H1 (cell line): ENCODE measurements around the gene OGT. TPM values are rescaled to one million over a fixed set of nuclear protein-coding genes. Genes with fewer than 3 reads are reported as not detected.

ENCODE experiments used
- CTCF ChIA-PET: fragments of 300-600 bp; sonication (Branson Sonifier 250); formaldehyde crosslinking; loops from one replicate; lab custom pipeline; 2021; ENCODE audit not compliant: partially characterized antibody; lab: Charles Lee
- POLR2A ChIA-PET: fragments of 300-600 bp; sonication (Branson Sonifier 250); formaldehyde crosslinking; loops from one replicate; lab custom pipeline; 2021; ENCODE audit warnings: inconsistent platforms; ENCODE audit not compliant: partially characterized antibody; lab: Charles Lee
- DNase-seq, 2 experiments: peaks; one replicate each; pipeline versions ENCODE4 v3.0.0 to v3.0.0-alpha.2; 2010 to 2022; ENCODE audit warnings: low spot score in 2 of 2, low read depth in 1 of 2, mixed read lengths in 1 of 2
- FAIRE-seq: peaks from 2 replicates; lab custom pipeline; 2011; peaks lifted over from hg19 to GRCh38; lab: Jason Lieb, UNC
- H2AFZ ChIP-seq: 2 replicates; pipeline ENCODE4 v1.8.1; 2012; ENCODE audit warnings: low read length, inconsistent platforms
- H2AK5ac ChIP-seq: 2 replicates; pipeline ENCODE4 v1.6.1; 2013; ENCODE audit warnings: low read depth, low read length
- H2BK120ac ChIP-seq: replicated peaks from 2 replicates; pipeline ENCODE3; 2013; ENCODE audit warnings: low read depth, low read length, inconsistent platforms
- H2BK12ac ChIP-seq: 2 replicates; pipeline ENCODE4 v1.6.1; 2013; ENCODE audit warnings: low read depth, low read length
- H2BK15ac ChIP-seq: 2 replicates; pipeline ENCODE4 v1.6.1; 2013; ENCODE audit warnings: low read length
- H2BK20ac ChIP-seq: 2 replicates; pipeline ENCODE4 v1.6.1; 2013; ENCODE audit warnings: low read length
- H2BK5ac ChIP-seq: 2 replicates; pipeline ENCODE4 v1.6.1; 2013; ENCODE audit warnings: low read depth, low read length
- H3K14ac ChIP-seq: 2 replicates; pipeline ENCODE4 v1.6.1; 2013; ENCODE audit warnings: inconsistent platforms; ENCODE audit not compliant: insufficient read length
- H3K18ac ChIP-seq: 2 replicates; pipeline ENCODE4 v1.6.1; 2013; ENCODE audit warnings: low read length; ENCODE audit errors: extremely low read depth
- H3K23ac ChIP-seq: 2 replicates; pipeline ENCODE4 v1.6.1; 2013; ENCODE audit warnings: inconsistent platforms; ENCODE audit not compliant: insufficient read length
- H3K23me2 ChIP-seq: 2 replicates; pipeline ENCODE4 v1.6.1; 2013; ENCODE audit warnings: low read depth, low read length
- H3K27ac ChIP-seq: 2 replicates; pipeline ENCODE4 v1.6.1; 2011; ENCODE audit warnings: low read depth, low read length, inconsistent platforms
- H3K27me3 ChIP-seq, 4 experiments: replicated peaks in 1 of 4; 1 replicate in 1 of 4; 2 replicates in 3 of 4; pipeline versions ENCODE4 v1.6.1 to v1.8.1; 2011 to 2013; ENCODE audit warnings: low read length in 3 of 4, mild to moderate bottlenecking in 3 of 4, inconsistent platforms in 2 of 4, mixed read lengths in 2 of 4, moderate library complexity in 1 of 4; ENCODE audit not compliant: control insufficient read depth in 3 of 4, insufficient read depth in 3 of 4; ENCODE audit errors: extremely low read depth in 1 of 4
- H3K36me3 ChIP-seq, 4 experiments: 2 replicates each; pipeline versions ENCODE4 v1.6.1 to v1.8.1; 2011 to 2013; ENCODE audit warnings: mild to moderate bottlenecking in 4 of 4, low read length in 3 of 4, moderate library complexity in 2 of 4, control low read depth in 1 of 4, inconsistent platforms in 1 of 4; ENCODE audit not compliant: insufficient read depth in 4 of 4, control insufficient read depth in 2 of 4
- H3K4ac ChIP-seq: replicated peaks from 2 replicates; pipeline ENCODE3; 2013; ENCODE audit warnings: low read length, low read depth, mixed read lengths, inconsistent platforms; ENCODE audit not compliant: insufficient read length
- H3K4me1 ChIP-seq, 4 experiments: replicated peaks in 1 of 4; 1 replicate in 1 of 4; 2 replicates in 3 of 4; pipeline versions ENCODE4 v1.6.1 to v1.8.1; 2011 to 2013; ENCODE audit warnings: low read length in 3 of 4, inconsistent platforms in 2 of 4, mixed read lengths in 1 of 4; ENCODE audit not compliant: insufficient read depth in 4 of 4, control insufficient read depth in 3 of 4
- H3K4me2 ChIP-seq, 2 experiments: 2 replicates each; pipeline versions ENCODE4 v1.6.1 to v1.8.1; 2011 to 2013; ENCODE audit warnings: low read depth in 2 of 2, low read length in 2 of 2, control low read depth in 1 of 2, inconsistent platforms in 1 of 2, mild to moderate bottlenecking in 1 of 2; ENCODE audit not compliant: insufficient read depth in 1 of 2
- H3K4me3 ChIP-seq, 4 experiments: fragments of 200-600, 300-600 bp in 1 of 4; sonication (generic), shearing (Covaris generic), sonication (Bioruptor Twin) in 1 of 4; 2 replicates each; pipeline versions ENCODE4 v1.5.1 to v1.8.1; 2011 to 2016; ENCODE audit warnings: low read length in 4 of 4, low read depth in 3 of 4, control low read depth in 2 of 4, inconsistent platforms in 2 of 4, mild to moderate bottlenecking in 2 of 4, mixed read lengths in 1 of 4, moderate library complexity in 1 of 4; ENCODE audit not compliant: insufficient read depth in 2 of 4; ENCODE audit errors: extremely low read depth in 1 of 4
- H3K56ac ChIP-seq: replicated peaks from 2 replicates; pipeline ENCODE3; 2013; ENCODE audit warnings: low read depth, mild to moderate bottlenecking, mixed read lengths, low read length, inconsistent platforms; ENCODE audit not compliant: insufficient read length
- H3K79me1 ChIP-seq: 2 replicates; pipeline ENCODE4 v1.6.1; 2013; ENCODE audit warnings: low read depth, low read length, control low read depth
- H3K79me2 ChIP-seq, 2 experiments: 2 replicates each; pipeline versions ENCODE4 v1.6.1 to v1.8.1; 2012 to 2013; ENCODE audit warnings: low read length in 2 of 2, mild to moderate bottlenecking in 2 of 2, inconsistent platforms in 1 of 2; ENCODE audit not compliant: insufficient read depth in 2 of 2, control insufficient read depth in 1 of 2
- H3K9ac ChIP-seq, 4 experiments: replicated peaks in 1 of 4; 1 replicate in 1 of 4; 2 replicates in 3 of 4; pipeline versions ENCODE4 v1.6.1 to v1.8.1; 2011 to 2013; ENCODE audit warnings: low read depth in 3 of 4, low read length in 3 of 4, control low read depth in 2 of 4, mild to moderate bottlenecking in 2 of 4, moderate library complexity in 2 of 4, inconsistent platforms in 1 of 4; ENCODE audit errors: extremely low read depth in 1 of 4
- H3K9me3 ChIP-seq, 2 experiments: 2 replicates each; pipeline versions ENCODE4 v1.6.1 to v1.8.1; 2012 to 2013; ENCODE audit warnings: mild to moderate bottlenecking in 2 of 2, moderate library complexity in 2 of 2, control low read depth in 1 of 2, inconsistent platforms in 1 of 2, low read depth in 1 of 2, low read length in 1 of 2, mixed read lengths in 1 of 2; ENCODE audit not compliant: insufficient read depth in 2 of 2
- H4K20me1 ChIP-seq, 2 experiments: replicated peaks in 1 of 2; 2 replicates each; pipeline versions ENCODE3 to v1.8.1; 2011 to 2013; ENCODE audit warnings: inconsistent platforms in 2 of 2, low read length in 2 of 2, mild to moderate bottlenecking in 1 of 2; ENCODE audit not compliant: insufficient read depth in 2 of 2, control insufficient read depth in 1 of 2
- H4K5ac ChIP-seq: 2 replicates; pipeline ENCODE4 v1.6.1; 2013; ENCODE audit warnings: low read length, low read depth, mixed read lengths, inconsistent platforms; ENCODE audit not compliant: insufficient read length
- H4K8ac ChIP-seq: 2 replicates; pipeline ENCODE4 v1.8.0; 2013; ENCODE audit warnings: mild to moderate bottlenecking, moderate library complexity, low read length, inconsistent platforms; ENCODE audit not compliant: insufficient read depth; ENCODE audit errors: extremely low read depth
- H4K91ac ChIP-seq: replicated peaks from 2 replicates; pipeline ENCODE3; 2013; ENCODE audit warnings: low read length, mixed read lengths, inconsistent platforms; ENCODE audit not compliant: insufficient read length
- CEBPB ChIP-seq: IDR thresholded peaks from 2 replicates; pipeline ENCODE4 v1.6.1; 2012; ENCODE audit warnings: low read depth, low read length
- EGR1 ChIP-seq: IDR thresholded peaks from 2 replicates; pipeline ENCODE4 v1.6.1; 2011; ENCODE audit warnings: low read depth, low read length, borderline replicate concordance
- EP300 ChIP-seq, 2 experiments: IDR thresholded peaks; 1 replicate in 1 of 2; 2 replicates in 1 of 2; pipeline ENCODE4 v1.6.1; 2011 to 2012; ENCODE audit warnings: low read depth in 2 of 2, low read length in 2 of 2, mild to moderate bottlenecking in 2 of 2, borderline replicate concordance in 1 of 2, inconsistent platforms in 1 of 2, moderate library complexity in 1 of 2
- GABPA ChIP-seq: IDR thresholded peaks from 2 replicates; pipeline ENCODE4 v1.6.1; 2011; ENCODE audit warnings: mild to moderate bottlenecking, low read length, moderate library complexity, borderline replicate concordance; ENCODE audit not compliant: insufficient read depth
- KDM4A ChIP-seq: IDR thresholded peaks from one replicate; pipeline ENCODE4 v1.7.1; 2012; ENCODE audit warnings: low read depth, mild to moderate bottlenecking, moderate library complexity, low read length, inconsistent platforms; ENCODE audit not compliant: severe bottlenecking
- KDM5A ChIP-seq: fragments of 200-600 bp; IDR thresholded peaks from 2 replicates; pipeline ENCODE4 v1.7.1; 2012; ENCODE audit warnings: mild to moderate bottlenecking, low read length, inconsistent platforms, mixed read lengths
- MAFK ChIP-seq: IDR thresholded peaks from 2 replicates; pipeline ENCODE4 v1.6.1; 2012; ENCODE audit warnings: low read depth, mild to moderate bottlenecking, improper control_type of control experiment, low read length
- TAF1 ChIP-seq: IDR thresholded peaks from 2 replicates; pipeline ENCODE4 v1.6.1; 2011; ENCODE audit warnings: mild to moderate bottlenecking, low read depth, low read length
- USF2 ChIP-seq: IDR thresholded peaks from 2 replicates; pipeline ENCODE4 v1.6.1; 2011; ENCODE audit warnings: low read length, improper control_type of control experiment
- WGBS, 2 experiments: shearing (Covaris generic) in 1 of 2; methylation state at CpG; one replicate each; pipeline versions ENCODE4 v1.1.6 to v1.1.7; 2013 to 2015; ENCODE audit warnings: low lambda C conversion rate in 2 of 2, mixed read lengths in 2 of 2, inconsistent platforms in 1 of 2, low coverage in 1 of 2, missing lambda C conversion rate in 1 of 2; ENCODE audit not compliant: insufficient replicate concordance in 2 of 2, insufficient coverage in 1 of 2, insufficient read length in 1 of 2; ENCODE audit errors: extremely low coverage in 1 of 2, missing lambda C conversion rate in 1 of 2; 5-methylcytosine and 5-hydroxymethylcytosine counted together
- polyA plus RNA-seq, 7 experiments: library from polyadenylated mRNA; depleted of rRNA in 3 of 7; stranded (reverse) in 5 of 7; unstranded in 2 of 7; fragments of >200 nt in 5 of 7; fragments of 200-250 nt in 2 of 7; gene quantifications; 1 replicate in 5 of 7; 2 replicates in 1 of 7; 4 replicates in 1 of 7; pipeline versions ENCODE4 v1.2.1 to v1.2.3, GENCODE V29; 2011 to 2013; ENCODE audit warnings: missing spikeins in 2 of 7, mixed read lengths in 2 of 7
- total RNA-seq: library from RNA; stranded (reverse); fragmentation: NEBNext Ultra II Directional; extraction: Animal tissue kit (Norgen Biotek cat#: 25700); gene quantifications from 2 replicates; pipeline ENCODE4 v1.2.1, GENCODE V29; 2021

Gene OGT
- total and polyA plus RNA-seq, 2 of the 8 experiments (the other 6 are each of a cell fraction or from before 2014, with no cell fraction given), result 130 to 169 TPM

DNA sequence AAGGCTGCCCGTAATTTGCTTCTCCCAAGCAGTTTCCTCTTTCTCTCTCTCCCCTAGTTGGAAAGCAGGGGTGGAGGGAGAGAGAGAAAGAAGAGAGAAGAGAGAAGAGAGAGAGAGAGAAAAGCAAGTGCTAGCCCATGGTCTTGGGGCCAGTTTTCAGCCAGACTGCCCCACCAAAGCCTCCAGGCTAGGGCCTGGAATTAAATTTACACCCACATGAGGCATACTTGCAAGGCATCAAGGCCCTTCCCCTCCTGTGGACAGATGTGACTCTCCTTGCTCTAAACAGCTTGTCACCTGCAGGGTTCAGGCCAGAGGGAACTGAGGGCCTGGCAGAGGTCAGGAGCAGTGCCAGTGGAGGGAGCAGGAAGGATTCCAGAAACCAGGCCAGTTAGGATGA is 87.1 kb downstream of the OGT start:
- peaks cover 0 to 5% (median 0%) of the 10 kb centered on the region in 4 experiments; a peak in 1 of 7 replicates for H3K4me1 ChIP-seq
- no peak overlapping the region for H3K18ac ChIP-seq
- H3K56ac ChIP-seq, result no peak overlapping the region
- no peak overlapping the region for H4K5ac ChIP-seq
- no peak overlapping the region for H3K23ac ChIP-seq
- TF ChIP-seq GABPA (no peak), USF2 (no peak), EP300 (IDR thresholded peaks at IDR 0.05; ENCODE audit: borderline replicate concordance in 1 of 2, low read depth in 2 of 2, low read length in 2 of 2) (no peak), MAFK (no peak), EGR1 (no peak), KDM4A (no peak), TAF1 (no peak), CEBPB (no peak), KDM5A (no peak)
- H3K4me2 ChIP-seq, result no peak overlapping the region
- H4K8ac ChIP-seq, result no peak overlapping the region; the same call in 1 of the 2 replicates
- no peak overlapping the region for H3K4me3 ChIP-seq
- no peaks in the 10 kb centered on the region for H4K20me1 ChIP-seq
- DNase-seq (no peak), FAIRE-seq (no peak)
- no peaks in the 10 kb centered on the region for H3K79me1 ChIP-seq
- H3K27me3 ChIP-seq, result no peaks in the 10 kb centered on the region
- no peaks in the 10 kb centered on the region for H3K79me2 ChIP-seq
- H3K23me2 ChIP-seq, result no peaks in the 10 kb centered on the region
- H2BK120ac ChIP-seq, result no peak overlapping the region
- no peak overlapping the region for H2BK20ac ChIP-seq
- H3K9ac ChIP-seq, result no peak overlapping the region
- no peak overlapping the region for H3K4ac ChIP-seq
- no peak overlapping the region for H2AK5ac ChIP-seq
- H4K91ac ChIP-seq, result no peak overlapping the region
- H2BK15ac ChIP-seq, result no peak overlapping the region
- CTCF ChIA-PET, result interaction anchor here (1.4 kb wide), 1 partner anchor 31 kb away, joined by 4 read pairs; no protein-coding TSS in a partner anchor
- no CpG with 5 or more reads among the region's 1 CpG for WGBS, 2 experiments
- POLR2A ChIA-PET, result no interaction called here
- no peak overlapping the region for H3K14ac ChIP-seq
- no peak overlapping the region for H3K27ac ChIP-seq
- H3K9me3 ChIP-seq, result no peaks in the 10 kb centered on the region
- H3K36me3 ChIP-seq, result no peaks in the 10 kb centered on the region
- H2AFZ ChIP-seq, result no peak overlapping the region
- no peak overlapping the region for H2BK12ac ChIP-seq
- H2BK5ac ChIP-seq, result no peak overlapping the region
